Activated CD8-positive, alpha-beta memory T cell treated with anti-CD3 and anti-CD28 coated beads, Interleukin-2, amount 10 ng/mL, durations not matched to agents 7 days and 5 days (primary cell): ENCODE measurements around the gene IAH1. TPM values are rescaled to one million over a fixed set of nuclear protein-coding genes. Genes with fewer than 3 reads are reported as not detected.

Experiments
- ATAC-seq: fragments of 150-1000 bp; cut with Tn5 transposase; one replicate; pipeline ENCODE4 v1.10.0; 2021; ENCODE audit warnings: moderate library complexity
- CTCF ChIA-PET: fragments of 350-600 bp; sonication (Branson Sonifier 250); formaldehyde crosslinking; loops from one replicate; lab custom pipeline; 2021; ENCODE audit warnings: antibody characterized with exemption; lab: Charles Lee
- DNase-seq: peaks from one replicate; pipeline ENCODE4 v3.0.0-alpha.2; 2020
- H3K27ac Mint-ChIP-seq: one replicate; pipeline ENCODE4 v1.8.0; 2021; ENCODE audit warnings: mild to moderate bottlenecking, mixed read lengths
- H3K27me3 Mint-ChIP-seq: one replicate; pipeline ENCODE4 v1.8.0; 2021; ENCODE audit warnings: mixed read lengths
- H3K36me3 Mint-ChIP-seq: one replicate; pipeline ENCODE4 v1.8.0; 2021; ENCODE audit warnings: mild to moderate bottlenecking, mixed read lengths
- H3K4me1 Mint-ChIP-seq: one replicate; pipeline ENCODE4 v1.8.0; 2021; ENCODE audit warnings: mixed read lengths
- H3K4me3 Mint-ChIP-seq: one replicate; pipeline ENCODE4 v1.8.0; 2021; ENCODE audit warnings: mild to moderate bottlenecking, moderate library complexity, mixed read lengths
- H3K9me3 Mint-ChIP-seq: one replicate; pipeline ENCODE4 v1.8.0; 2022; ENCODE audit warnings: low read depth, mixed read lengths
- total RNA-seq, 2 experiments: library from RNA; stranded (reverse); gene quantifications; one replicate each; pipeline ENCODE4 v1.2.3, GENCODE V29; 2021

IAH1 gene
- total RNA-seq, 2 experiments from 2014 or later, result 71.3 to 72.1 TPM

DNA sequence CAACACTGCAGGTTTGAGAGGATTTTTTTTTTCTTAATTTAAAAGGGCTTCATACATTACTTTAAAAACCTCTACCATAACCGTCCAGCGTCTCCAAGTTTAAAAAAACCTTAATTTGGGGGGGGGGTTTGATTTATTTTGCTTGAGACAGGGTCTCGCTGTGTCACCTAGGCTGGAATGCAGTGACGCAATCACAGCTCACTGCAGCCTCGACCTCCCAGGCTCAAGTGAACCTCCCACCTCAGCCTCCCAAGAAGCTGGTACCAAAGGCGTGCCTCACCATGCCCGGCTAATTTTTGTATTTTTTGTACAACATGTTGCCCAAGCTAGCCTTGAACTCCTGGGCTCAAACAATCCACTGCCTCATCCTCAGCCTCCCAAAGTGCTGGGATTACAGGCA is 44.4 kb downstream of the IAH1 start:
- H3K36me3 Mint-ChIP-seq, result peaks cover 48% of the 10 kb centered on the region
- ATAC-seq, result no peak
- CTCF ChIA-PET, result no interaction called here

DNA sequence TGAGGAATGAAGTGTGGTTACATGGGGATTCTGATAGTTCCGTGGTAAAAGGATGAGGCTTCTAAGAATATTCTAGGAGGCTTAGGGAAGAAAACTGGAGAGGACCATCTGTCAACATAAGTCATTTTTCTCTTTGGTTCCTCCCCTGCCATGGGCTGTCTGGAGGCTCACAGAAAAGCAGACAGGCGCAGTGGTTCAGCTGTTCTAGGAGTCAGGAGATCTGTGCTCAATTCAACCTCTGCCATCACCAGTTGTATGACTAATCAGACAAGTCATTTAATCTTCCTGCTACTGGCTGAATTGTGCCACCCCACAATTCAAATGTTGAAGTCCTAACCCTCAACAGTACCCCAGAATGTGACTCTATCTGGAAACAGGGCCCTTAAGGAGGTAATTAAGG is 44.9 kb downstream of the IAH1 start:
- no peak for DNase-seq
- Mint-ChIP-seq H3K27ac (no peak overlapping the region), H3K9me3 (no peaks in the 10 kb centered on the region), H3K27me3 (no peaks in the 10 kb centered on the region), H3K4me1 (peaks cover 3% of the 10 kb centered on the region), H3K4me3 (no peak overlapping the region), H3K36me3 (peaks cover 45% of the 10 kb centered on the region)
- CTCF ChIA-PET, result no interaction called here
- no peak for ATAC-seq

More for the DNA sequence above, 44.4 kb downstream of the IAH1 start:
- no peak for DNase-seq
- no peaks in the 10 kb centered on the region for H3K9me3 Mint-ChIP-seq
- H3K27ac Mint-ChIP-seq, result no peak overlapping the region
- H3K4me1 Mint-ChIP-seq, result peaks cover 3% of the 10 kb centered on the region
- H3K27me3 Mint-ChIP-seq, result no peaks in the 10 kb centered on the region
- no peak overlapping the region for H3K4me3 Mint-ChIP-seq

DNA sequence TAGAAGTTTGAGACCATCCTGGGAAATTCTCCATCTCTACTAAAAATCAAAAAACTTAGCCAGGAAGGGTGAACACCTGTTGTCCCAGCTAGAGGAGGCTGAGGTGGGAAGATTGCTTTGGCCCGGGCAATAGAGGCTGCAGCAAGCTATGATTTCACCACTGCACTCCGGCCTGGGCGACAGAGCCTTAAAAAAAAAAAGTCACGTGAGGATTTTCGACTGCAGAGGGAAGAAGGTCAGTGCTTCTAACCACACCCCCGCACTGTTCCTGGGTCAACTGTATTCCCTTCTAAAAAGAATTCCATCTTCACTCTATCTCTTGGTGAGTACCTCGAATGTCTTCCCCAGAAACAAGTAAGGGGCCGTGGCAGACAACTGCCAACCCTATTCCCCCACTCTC is 49.9 kb downstream of the IAH1 start:
- CTCF ChIA-PET, result no interaction called here
- H3K4me3 Mint-ChIP-seq, result no peak overlapping the region
- no peaks in the 10 kb centered on the region for H3K27me3 Mint-ChIP-seq
- no peak for ATAC-seq
- no peaks in the 10 kb centered on the region for H3K9me3 Mint-ChIP-seq
- no peak for DNase-seq
- no peak overlapping the region for H3K27ac Mint-ChIP-seq
- peaks cover 3% of the 10 kb centered on the region for H3K4me1 Mint-ChIP-seq
- H3K36me3 Mint-ChIP-seq, result peaks cover 49% of the 10 kb centered on the region

DNA sequence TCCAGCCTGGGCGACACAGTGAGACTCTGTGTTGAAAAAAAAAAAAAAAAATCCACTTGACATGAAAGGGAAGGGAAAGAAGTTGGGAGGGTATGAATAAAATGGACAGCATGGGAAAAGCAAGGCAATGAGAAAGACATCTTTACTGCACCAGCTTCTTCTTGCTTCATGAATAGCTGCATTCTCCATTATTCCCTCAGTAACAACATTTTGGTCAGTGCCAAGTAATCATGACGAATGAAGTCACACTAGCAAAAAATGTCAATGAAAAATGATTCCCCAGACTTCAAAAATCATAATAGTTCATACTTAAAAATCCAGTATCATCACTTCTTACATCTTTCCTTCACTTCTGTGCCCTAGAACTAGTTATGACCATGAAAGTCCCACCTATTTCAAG is 50.9 kb downstream of the IAH1 start:
- DNase-seq, result no peak
- H3K9me3 Mint-ChIP-seq, result no peaks in the 10 kb centered on the region
- H3K27me3 Mint-ChIP-seq, result no peaks in the 10 kb centered on the region
- no peak overlapping the region for H3K27ac Mint-ChIP-seq
- CTCF ChIA-PET, result interaction anchor here (1.2 kb wide), 1 partner anchor 26 kb away, joined by 3 read pairs; no protein-coding TSS in a partner anchor
- H3K36me3 Mint-ChIP-seq, result peaks cover 46% of the 10 kb centered on the region
- no peaks in the 10 kb centered on the region for H3K4me1 Mint-ChIP-seq
- ATAC-seq, result no peak
- H3K4me3 Mint-ChIP-seq, result no peak overlapping the region

DNA sequence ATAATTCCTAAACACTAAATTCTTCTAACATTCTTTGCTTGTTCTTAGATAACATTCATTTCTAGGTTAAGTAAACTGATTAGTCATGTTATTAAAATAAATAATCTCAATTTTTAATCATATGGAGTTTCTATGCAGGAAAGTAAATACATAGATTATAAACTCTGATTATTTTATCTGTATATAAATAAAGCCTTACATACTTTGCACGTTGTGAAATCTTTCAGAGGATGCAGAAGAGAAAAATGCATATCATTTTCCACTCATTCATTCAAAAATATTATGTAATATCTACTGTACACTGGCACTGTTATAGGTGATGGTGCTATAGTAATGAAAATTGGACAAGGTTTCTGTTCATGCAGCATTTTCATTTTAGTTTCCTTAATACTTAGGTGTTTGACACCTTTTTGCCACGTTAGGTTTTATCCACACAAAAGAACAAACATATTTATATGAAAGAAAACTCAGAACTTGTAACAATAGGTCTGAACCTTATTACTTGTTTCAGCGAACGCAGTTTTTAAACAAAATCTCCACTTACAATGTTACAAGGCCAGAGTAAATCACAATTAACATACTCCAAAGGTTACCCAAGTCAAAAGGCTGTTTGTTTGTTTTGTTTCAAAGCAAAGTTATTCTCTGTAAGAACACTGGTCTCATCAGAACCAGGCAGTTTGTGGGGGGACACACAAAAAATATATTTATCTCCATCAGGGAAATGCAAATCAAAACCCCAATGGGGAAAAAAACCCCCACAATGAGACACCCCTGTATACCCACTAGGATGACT is 53.8 kb downstream of the IAH1 start:
- CTCF ChIA-PET, result no interaction called here
- no peaks in the 10 kb centered on the region for H3K9me3 Mint-ChIP-seq
- H3K4me1 Mint-ChIP-seq, result no peaks in the 10 kb centered on the region
- H3K27ac Mint-ChIP-seq, result no peak overlapping the region
- ATAC-seq (no peak), DNase-seq (no peak)
- H3K36me3 Mint-ChIP-seq, result peaks cover 37% of the 10 kb centered on the region
- no peaks in the 10 kb centered on the region for H3K27me3 Mint-ChIP-seq
- no peak overlapping the region for H3K4me3 Mint-ChIP-seq

DNA sequence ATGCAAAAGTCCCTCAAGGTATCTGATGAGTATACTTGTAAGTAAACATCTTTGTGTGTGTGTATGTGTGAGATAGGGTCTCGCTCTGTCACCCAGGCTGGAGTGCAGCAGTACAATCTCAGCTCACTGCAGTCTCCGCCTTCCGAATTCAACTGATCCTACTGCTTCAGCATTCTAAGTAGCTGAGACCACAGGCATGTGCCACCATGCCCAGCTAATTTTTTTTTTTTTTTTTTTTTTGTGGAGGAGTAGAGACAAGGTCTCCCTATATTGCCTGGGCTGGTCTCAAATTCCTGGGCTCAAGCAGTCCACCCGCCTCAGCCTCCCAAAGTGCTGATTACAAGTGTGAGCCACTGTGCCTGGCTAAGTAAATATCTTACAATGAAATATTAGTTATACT is 58.1 kb downstream of the IAH1 start:
- ATAC-seq (no peak), DNase-seq (no peak)
- CTCF ChIA-PET, result interaction anchor here (1.0 kb wide), 1 partner anchor 23 kb away, joined by 3 read pairs; the partner anchor contains the start of gene ADAM17
- Mint-ChIP-seq H3K9me3 (no peaks in the 10 kb centered on the region), H3K4me3 (no peak overlapping the region), H3K27me3 (no peaks in the 10 kb centered on the region), H3K27ac (no peak overlapping the region), H3K4me1 (peaks cover 14% of the 10 kb centered on the region), H3K36me3 (peaks cover 33% of the 10 kb centered on the region)

DNA sequence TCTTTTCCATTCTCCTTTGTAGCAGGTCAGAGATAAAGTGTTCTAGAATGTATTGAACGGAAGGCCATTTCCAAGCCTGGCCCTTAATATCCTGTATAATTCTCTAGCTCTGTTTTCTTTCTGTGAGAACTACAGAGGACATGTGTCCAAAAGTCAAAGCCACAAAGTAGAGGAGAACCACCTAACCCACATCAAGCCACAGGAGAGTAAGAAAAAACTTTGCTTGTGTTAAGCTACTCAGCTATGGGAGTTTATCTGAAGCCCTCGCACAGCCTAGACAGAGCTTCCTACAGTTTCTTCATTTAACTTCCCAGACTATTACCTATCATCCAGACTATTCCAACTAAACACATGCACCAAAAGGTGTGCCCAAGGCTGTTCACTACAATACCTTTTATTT is 59.3 kb downstream of the IAH1 start:
- Mint-ChIP-seq H3K36me3 (peaks cover 29% of the 10 kb centered on the region), H3K27ac (no peak overlapping the region), H3K4me3 (no peak overlapping the region), H3K27me3 (no peaks in the 10 kb centered on the region), H3K4me1 (peaks cover 14% of the 10 kb centered on the region), H3K9me3 (no peaks in the 10 kb centered on the region)
- no peak for ATAC-seq
- DNase-seq, result no peak
- CTCF ChIA-PET, result interaction anchor here (0.6 to 0.7 kb wide), 2 partner anchors 16 to 1677 kb away, joined by 3 to 4 read pairs; no protein-coding TSS in a partner anchor

DNA sequence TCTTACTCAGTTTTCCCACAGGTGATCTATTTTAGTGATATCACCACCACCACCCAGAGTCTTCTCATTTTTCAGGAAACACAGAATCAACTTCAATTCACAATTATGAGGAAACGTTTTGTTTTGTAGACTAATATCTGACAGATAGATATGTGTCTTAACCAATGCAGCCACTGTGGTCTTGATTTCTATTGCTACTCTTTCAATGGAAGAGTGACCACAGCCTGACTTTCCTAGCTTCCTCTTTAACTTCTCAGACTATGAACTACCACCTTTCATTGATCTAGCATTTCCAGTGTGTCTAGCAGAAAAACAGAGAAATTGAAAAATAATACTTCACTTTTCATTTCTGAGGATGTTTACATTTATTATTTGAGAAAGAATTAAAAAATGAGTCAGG is 60.8 kb downstream of the IAH1 start:
- no peak for ATAC-seq
- DNase-seq, result no peak
- H3K9me3 Mint-ChIP-seq, result no peaks in the 10 kb centered on the region
- no peak overlapping the region for H3K27ac Mint-ChIP-seq
- peaks cover 16% of the 10 kb centered on the region for H3K4me1 Mint-ChIP-seq
- H3K4me3 Mint-ChIP-seq, result no peak overlapping the region
- peaks cover 21% of the 10 kb centered on the region for H3K36me3 Mint-ChIP-seq
- CTCF ChIA-PET, result interaction anchor here (0.8 to 1.8 kb wide), 4 partner anchors 11 to 265 kb away, joined by 3 to 5 read pairs (median 4); no protein-coding TSS in a partner anchor
- H3K27me3 Mint-ChIP-seq, result no peaks in the 10 kb centered on the region

DNA sequence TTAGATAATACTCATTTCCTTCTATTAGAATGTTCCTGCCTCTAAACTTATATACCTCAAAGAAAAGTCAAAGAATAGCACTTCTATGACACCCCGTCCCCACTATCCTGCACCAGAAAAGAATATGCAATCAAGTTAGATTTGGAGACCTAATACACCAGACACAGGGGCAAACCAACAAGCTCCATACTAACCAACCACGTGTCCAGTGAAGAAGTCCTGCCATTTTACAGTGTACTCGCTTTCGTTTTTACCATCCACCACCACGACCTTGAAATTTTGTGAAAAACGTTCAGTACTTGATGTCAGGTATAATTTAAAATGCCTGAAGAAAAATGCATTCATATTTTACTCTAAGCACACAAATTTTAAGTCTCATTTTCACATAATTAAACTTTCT is 62.2 kb downstream of the IAH1 start:
- no peak overlapping the region for H3K4me3 Mint-ChIP-seq
- no peaks in the 10 kb centered on the region for H3K9me3 Mint-ChIP-seq
- no peak for ATAC-seq
- H3K27ac Mint-ChIP-seq, result no peak overlapping the region
- peaks cover 16% of the 10 kb centered on the region for H3K4me1 Mint-ChIP-seq
- CTCF ChIA-PET, result interaction anchor here (0.9 to 1.8 kb wide), 3 partner anchors 18 to 34 kb away, joined by 3 to 5 read pairs (median 4); no protein-coding TSS in a partner anchor
- no peaks in the 10 kb centered on the region for H3K27me3 Mint-ChIP-seq
- DNase-seq, result no peak
- H3K36me3 Mint-ChIP-seq, result peaks cover 19% of the 10 kb centered on the region

DNA sequence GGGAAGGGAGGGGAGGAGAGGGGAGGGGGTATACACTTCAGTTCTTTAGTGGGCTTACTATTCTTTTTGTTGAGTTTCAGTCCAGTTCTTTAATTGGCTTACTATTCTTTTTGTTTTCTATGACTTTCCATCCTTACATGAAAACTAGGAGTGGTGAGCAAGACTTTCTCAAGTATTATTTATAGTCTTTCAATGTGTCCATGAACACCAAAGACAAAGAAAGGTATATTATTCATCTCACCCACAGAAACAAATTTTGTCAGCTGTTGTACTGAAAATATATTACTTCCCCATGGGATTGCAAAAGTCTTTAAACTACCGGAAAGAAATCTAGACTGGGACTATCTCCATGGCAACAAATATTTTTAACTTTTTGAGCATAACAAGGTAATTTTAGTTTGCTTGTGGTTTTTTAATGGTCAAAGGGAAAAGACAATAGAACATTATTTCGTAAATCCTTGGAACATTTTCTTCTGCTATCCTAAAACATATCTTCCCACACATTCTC is 63.7 kb downstream of the IAH1 start:
- ATAC-seq, result no peak
- no peak overlapping the region for H3K4me3 Mint-ChIP-seq
- no peaks in the 10 kb centered on the region for H3K27me3 Mint-ChIP-seq
- peaks cover 18% of the 10 kb centered on the region for H3K36me3 Mint-ChIP-seq
- no peak for DNase-seq
- H3K4me1 Mint-ChIP-seq, result peaks cover 17% of the 10 kb centered on the region
- CTCF ChIA-PET, result interaction anchor here (0.8 kb wide), 1 partner anchor 276 kb away, joined by 3 read pairs; no protein-coding TSS in a partner anchor
- no peak overlapping the region for H3K27ac Mint-ChIP-seq
- no peaks in the 10 kb centered on the region for H3K9me3 Mint-ChIP-seq

Other genes starting within 250 kb of the IAH1 start
- gene ITGB1BP1, start 51.0 kb upstream of the IAH1 start, total RNA-seq, result 100 to 1,000 TPM; 137 to 164 TPM
- 10 to 100 TPM; 57.9 to 64.6 TPM for gene CPSF3, start 50.9 kb upstream of the IAH1 start, total RNA-seq
- 10 to 100 TPM; 20.0 to 25.5 TPM for gene ADAM17, start 81.3 kb downstream of the IAH1 start, total RNA-seq
- gene YWHAQ, start 156.4 kb downstream of the IAH1 start, total RNA-seq, result 100 to 1,000 TPM; 300 to 316 TPM